HG02623 (cell line): Measurements from ENCODE around the gene CACNA1C.

Experiments
- ATAC-seq: cut with Tn5 transposase; IDR thresholded peaks from one replicate; pipeline ENCODE4 v1.9.1; 2021; ENCODE audit warnings: moderate library complexity; ENCODE audit not compliant: unreplicated experiment

CACNA1C gene

GRCh38 chr12:2461645-2462044 is 408.9 kb downstream of the CACNA1C start:
- no peak for ATAC-seq

GRCh38 chr12:2462087-2462486 is 409.3 kb downstream of the CACNA1C start:
- no peak for ATAC-seq

- ATAC-seq = no peak
These were observed 410.9 kb downstream of the CACNA1C start for GRCh38 chr12:2463719-2464118.

- no peak for ATAC-seq
These were observed 412.9 kb downstream of the CACNA1C start for GRCh38 chr12:2465681-2466080.

GRCh38 chr12:2466211-2466610 is 413.4 kb downstream of the CACNA1C start:
- ATAC-seq = no peak

GRCh38 chr12:2467447-2468195 is 414.8 kb downstream of the CACNA1C start:
- ATAC-seq = no peak

- ATAC-seq = no peak
These were observed 423.2 kb downstream of the CACNA1C start for GRCh38 chr12:2475984-2476383.

- ATAC-seq = no peak
These were observed 424.4 kb downstream of the CACNA1C start for GRCh38 chr12:2477009-2477766.

GRCh38 chr12:2479851-2480535 is 427.2 kb downstream of the CACNA1C start:
- ATAC-seq = no peak

- no peak for ATAC-seq
These were observed 428.6 kb downstream of the CACNA1C start for GRCh38 chr12:2481346-2481745.

- ATAC-seq = no peak
These were observed 429.2 kb downstream of the CACNA1C start for GRCh38 chr12:2481951-2482350.

- no peak for ATAC-seq
These were observed 430.3 kb downstream of the CACNA1C start for GRCh38 chr12:2482938-2483660.

- ATAC-seq = no peak
These were observed 430.9 kb downstream of the CACNA1C start for GRCh38 chr12:2483713-2484112.

- no peak for ATAC-seq
These were observed 431.5 kb downstream of the CACNA1C start for GRCh38 chr12:2484141-2484776.

GRCh38 chr12:2485681-2486080 is 432.9 kb downstream of the CACNA1C start:
- no peak for ATAC-seq

- ATAC-seq = no peak
These were observed 434.0 kb downstream of the CACNA1C start for GRCh38 chr12:2486796-2487195.

GRCh38 chr12:2487278-2487677 is 434.5 kb downstream of the CACNA1C start:
- no peak for ATAC-seq

- ATAC-seq = no peak
These were observed 435.3 kb downstream of the CACNA1C start for GRCh38 chr12:2488131-2488530.

- ATAC-seq = no peak
These were observed 435.8 kb downstream of the CACNA1C start for GRCh38 chr12:2488596-2488995.

GRCh38 chr12:2489275-2489674 is 436.5 kb downstream of the CACNA1C start:
- ATAC-seq = no peak

GRCh38 chr12:2490831-2491230 is 438.0 kb downstream of the CACNA1C start:
- no peak for ATAC-seq
